Ovary (tissue), 3 donors: ENCODE data around the gene NUP62CL.

Experiments used
- POLR2A ChIP-seq: fragments of 450-650 bp; IDR thresholded peaks from one replicate; pipeline ENCODE4 v1.6.1; 2017; ENCODE audit warnings: antibody characterized with exemption, mild to moderate bottlenecking, moderate library complexity
- TF ChIP-seq, protein P1 (sequence below), 3 donors: fragments of 450-650 bp in 2 of 3; fragments of 200-600 bp in 1 of 3; IDR thresholded peaks; one replicate each; pipeline versions ENCODE4 v1.5.1 to v1.8.0; 2016 to 2022; ENCODE audit warnings: antibody characterized with exemption in 3 of 3, mild to moderate bottlenecking in 1 of 3
- donor health status: DM: no; HTN: no; CAD: no.

DNA sequence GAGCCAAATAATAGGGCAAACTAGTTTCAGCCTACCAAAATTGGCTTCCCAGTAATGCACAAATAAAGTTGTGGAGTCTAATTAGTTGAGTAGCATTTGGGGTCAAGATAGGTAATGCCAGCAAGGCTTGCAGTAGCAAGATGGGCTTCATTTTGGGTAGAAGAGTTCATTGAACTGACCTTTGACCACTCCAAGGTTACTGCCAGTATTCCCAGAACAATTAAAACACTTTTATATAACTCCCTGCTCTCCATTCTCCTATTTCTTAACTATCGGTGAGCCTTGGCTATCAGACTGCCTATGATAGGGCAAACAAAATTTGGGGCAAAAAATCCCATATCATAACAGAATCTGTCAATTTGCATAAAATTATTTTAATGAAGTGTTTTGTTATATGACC, 7.2 kb upstream of the NUP62CL start:
- TF ChIP-seq, protein P1, sequence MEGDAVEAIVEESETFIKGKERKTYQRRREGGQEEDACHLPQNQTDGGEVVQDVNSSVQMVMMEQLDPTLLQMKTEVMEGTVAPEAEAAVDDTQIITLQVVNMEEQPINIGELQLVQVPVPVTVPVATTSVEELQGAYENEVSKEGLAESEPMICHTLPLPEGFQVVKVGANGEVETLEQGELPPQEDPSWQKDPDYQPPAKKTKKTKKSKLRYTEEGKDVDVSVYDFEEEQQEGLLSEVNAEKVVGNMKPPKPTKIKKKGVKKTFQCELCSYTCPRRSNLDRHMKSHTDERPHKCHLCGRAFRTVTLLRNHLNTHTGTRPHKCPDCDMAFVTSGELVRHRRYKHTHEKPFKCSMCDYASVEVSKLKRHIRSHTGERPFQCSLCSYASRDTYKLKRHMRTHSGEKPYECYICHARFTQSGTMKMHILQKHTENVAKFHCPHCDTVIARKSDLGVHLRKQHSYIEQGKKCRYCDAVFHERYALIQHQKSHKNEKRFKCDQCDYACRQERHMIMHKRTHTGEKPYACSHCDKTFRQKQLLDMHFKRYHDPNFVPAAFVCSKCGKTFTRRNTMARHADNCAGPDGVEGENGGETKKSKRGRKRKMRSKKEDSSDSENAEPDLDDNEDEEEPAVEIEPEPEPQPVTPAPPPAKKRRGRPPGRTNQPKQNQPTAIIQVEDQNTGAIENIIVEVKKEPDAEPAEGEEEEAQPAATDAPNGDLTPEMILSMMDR (IDR thresholded peaks at IDR 0.05) = no peak
- TF ChIP-seq POLR2A = no peak
